Measurements from ENCODE around the gene REEP6.
"Not testable (repeated sequence)": the region's sequence is repeated elsewhere in the genome, so short reads cannot be mapped to it uniquely, and the experiment has no call there.

Gene REEP6

DNA sequence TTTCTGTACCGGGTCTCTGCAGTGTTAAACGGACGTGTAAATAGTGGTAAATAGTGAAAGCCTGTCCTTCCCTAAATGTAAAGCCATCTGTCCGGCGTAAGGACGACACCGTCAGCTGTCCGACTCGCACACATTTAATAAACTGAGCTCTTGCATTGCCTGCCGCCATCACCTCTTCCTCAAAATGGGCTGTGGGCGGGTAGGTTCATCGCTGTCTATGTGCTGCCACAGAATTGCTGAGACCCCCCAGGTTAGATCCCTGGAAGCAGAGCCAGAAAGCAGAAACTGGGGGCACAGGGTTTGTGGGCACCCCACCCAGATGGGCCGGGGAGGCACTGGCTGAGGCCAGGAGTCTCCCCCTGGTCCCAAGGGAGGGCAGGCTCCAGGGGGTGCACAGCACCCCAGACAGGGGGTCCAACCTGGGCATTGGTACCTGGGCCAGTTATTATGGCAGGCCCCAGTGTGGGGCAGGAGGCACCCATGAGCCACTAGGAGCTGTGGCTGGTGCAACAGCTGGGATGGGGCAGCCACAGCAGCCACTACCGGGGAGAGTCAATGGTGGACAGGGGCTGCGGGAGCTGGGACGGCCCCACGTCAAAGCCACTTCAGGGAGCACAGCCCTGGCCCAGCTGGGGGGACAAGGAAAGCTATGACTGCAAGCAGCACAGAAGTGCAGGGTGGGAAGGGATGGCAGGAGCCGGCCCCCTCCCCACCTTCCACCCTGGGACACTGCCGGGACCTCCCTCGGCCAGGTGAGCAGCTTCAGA lies 17.7 kb upstream of the REEP6 start:
- DNase-seq = no peak

GRCh38 chr19:1474011-1474764 lies 16.8 kb upstream of the REEP6 start:
- DNase-seq = no peak

GRCh38 chr19:1474765-1475351 lies 16.1 kb upstream of the REEP6 start:
- DNase-seq = no peak

DNA sequence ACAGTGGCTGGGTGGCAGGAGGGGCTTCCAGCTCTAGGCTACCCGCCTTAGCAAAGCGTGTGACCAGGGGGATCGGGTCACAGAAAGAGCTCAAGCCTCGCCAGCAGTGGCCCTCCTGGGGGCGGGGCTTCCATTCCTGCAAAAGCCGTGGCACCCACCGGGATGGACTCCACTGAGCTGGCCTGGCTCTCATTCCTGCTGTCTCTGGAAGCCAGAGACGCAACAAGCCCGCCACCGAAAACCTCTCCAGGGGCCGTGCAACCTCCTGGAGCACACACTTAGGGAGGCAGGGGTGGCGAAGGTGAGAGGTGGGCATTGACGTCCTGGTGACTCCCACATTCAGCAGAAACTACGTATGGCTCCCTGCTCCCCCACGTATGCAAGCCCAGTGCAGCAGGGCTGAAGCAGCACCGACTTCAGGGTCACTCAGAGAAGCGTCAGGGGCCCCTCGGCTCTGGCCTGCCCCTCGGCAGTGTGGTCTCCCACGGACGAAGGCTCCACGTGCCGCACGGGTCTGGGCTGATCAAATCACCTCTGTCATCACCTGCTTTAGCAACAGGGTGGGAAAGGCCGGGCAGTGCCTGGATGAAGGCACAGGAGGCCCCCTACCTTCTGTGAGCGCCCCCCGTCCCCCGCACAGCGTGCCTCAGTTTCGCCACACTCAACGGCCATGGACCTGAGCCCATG lies 15.1 kb upstream of the REEP6 start:
- no peak for DNase-seq

DNA sequence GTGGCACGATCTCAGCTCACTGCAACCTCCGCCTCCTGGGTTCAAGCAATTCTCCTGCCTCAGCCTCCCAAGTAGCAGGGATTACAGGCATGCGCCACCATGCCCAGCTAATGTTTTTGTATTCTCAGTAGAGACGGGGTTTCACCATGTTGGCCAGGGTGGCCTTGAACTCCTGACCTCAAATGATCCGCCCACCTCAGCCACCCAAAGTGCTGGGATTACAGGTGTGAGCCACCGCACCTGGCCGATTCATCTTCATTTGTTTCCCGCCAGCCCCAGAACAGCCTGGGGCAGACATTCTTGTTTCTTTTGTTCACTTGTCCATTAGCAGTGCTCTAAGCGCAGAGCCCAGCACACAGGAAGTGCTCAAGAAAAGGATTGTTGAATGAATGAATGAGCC lies 13.9 kb upstream of the REEP6 start:
- DNase-seq = not testable (repeated sequence)

DNA sequence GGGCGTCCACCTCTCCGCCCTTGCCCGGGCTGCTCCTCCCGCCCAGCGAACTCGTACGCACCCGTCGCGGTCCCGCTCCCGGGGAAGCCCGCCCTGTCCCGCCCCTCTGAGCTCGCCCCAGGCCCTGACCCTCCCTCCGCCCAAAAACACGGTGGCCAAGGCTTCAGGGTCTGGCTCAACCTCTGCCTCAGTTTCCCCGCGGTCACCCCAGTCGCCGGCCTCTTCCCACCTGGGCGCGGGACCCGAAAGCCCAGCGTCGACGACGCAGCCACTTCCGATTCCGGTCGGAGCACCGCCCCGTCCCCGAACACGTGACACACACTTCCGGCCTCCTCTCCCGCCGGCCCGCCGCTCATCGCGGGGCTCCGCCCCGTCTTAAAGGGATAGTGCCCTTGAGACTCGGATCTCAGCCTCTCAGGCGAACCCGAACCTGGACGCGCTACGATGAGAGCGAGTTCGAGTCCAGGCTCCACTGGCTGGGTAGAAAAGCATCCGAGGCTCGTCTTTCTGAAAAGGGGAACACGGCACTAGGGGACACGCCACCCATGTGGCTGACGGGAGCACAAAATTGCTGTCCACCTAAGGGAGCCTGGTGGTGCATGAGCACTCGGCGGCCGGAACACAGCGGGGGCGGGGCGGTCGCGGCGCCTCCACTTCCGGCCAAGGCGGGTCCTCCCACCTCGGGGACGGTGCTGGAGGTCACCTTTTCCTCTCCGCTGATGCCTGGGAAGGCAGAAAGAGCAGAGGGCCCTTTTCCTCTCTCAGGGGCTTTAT lies 11.9 kb upstream of the REEP6 start, which contains the start of gene C19orf25:
C19orf25 (minus strand) TSS at position 282 of the 774 bp plus-strand sequence. CDS start 312 bp downstream, outside the sequence.
- peak; percentile 93 for DNase-seq

DNA sequence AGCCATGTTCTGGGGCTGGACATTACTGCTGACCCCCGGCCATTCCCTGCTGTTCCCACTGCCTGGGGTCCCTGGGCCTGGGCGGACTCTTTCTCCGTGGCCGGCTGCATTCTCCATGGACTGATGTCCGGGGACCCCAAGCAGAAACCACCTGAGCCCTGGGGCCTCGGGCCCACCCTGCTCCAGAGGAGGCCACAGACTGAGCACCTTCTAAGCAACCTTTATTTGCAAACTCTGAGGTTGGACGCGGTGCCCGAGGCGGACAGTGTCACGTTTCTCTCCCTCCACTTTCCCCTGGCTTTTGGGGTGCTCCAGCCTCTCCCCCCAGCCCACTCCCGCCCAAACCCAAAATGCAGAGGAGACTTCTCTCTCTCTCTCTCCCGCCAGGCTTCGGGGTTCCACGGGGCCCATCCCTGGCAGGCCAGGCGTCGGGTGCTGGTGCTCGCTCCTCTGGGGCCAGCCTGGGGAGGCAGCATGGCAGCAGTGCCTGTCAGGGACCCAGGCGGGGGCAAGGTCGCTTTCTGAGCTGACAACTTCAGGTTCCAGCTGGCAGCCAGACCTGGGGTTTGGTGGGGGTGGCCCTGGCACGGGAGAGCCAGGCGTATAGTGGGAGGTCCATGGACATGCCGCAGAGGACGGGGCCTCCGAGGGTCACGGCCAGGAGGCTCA lies 9.6 kb upstream of the REEP6 start:
- no peak for DNase-seq

DNA sequence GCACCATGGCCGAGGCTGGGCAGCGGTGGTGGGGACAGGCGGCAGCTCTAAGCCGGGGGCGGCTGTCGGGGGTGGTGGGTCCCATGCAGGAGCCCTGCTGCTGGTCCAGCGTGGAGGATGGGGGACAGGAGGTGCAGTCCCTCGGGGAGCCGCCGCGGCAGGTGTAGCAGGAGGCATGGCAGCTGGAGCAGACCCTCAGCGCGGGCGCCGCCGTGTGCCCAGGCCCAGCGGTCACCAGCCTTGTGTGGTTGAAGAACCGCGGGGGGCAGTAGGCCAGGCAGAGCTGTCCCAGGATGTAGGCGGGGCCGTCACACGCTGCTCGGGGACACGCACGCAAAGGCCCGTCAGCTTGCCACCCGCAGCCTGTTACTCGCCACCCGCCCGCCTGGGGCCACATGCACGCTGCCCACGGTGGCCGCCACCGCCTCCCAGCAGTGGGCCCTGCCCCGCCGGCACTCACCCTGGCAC lies 9.1 kb upstream of the REEP6 start:
- DNase-seq = no peak

GRCh38 chr19:1482361-1483130 lies 8.4 kb upstream of the REEP6 start:
- no peak for DNase-seq

DNA sequence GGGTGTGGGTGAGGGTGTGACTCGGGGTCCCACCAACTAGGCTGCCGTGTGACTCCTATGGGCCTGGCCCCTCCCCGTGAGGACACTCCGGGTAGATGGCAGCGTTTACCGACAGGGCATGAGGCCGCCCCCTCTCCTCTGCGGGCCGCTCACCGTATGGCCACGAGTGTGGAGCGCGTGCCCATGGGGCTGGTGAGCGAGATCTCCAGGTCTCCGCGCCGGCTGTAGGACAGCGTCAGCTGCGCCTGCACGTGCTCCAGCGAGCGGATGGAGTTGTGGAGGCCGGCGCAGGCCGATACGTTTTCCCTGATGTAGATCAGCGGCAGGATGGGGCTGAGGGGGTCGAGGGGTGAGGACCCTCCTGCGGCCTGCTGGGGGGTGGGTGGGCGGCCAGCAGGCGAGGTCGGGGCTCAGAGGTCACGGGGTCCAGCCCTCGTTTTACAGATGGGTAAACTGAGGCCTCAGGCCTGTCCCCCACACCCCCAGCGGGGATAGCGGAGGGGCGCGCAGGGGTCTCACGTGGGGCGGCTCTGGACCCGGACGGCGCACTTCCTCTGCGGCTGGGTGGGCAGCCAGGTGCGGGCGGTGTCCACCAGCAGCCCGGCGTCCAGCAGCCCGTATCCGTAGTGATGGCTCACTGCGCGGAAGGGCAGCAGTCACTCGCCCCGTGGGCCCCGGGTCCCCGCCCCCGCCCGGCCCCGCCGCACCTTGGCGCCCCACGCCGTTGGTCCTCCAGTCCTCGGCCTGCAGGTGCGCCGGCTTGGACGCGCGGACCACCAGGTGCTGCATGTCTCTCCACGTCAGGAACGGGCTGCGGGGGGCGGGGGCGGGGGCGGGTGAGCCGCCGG lies 7.6 kb upstream of the REEP6 start:
- DNase-seq = no peak

- no peak for DNase-seq
Measured at GRCh38 chr19:1483979-1484428, 7.0 kb upstream of the REEP6 start.

DNA sequence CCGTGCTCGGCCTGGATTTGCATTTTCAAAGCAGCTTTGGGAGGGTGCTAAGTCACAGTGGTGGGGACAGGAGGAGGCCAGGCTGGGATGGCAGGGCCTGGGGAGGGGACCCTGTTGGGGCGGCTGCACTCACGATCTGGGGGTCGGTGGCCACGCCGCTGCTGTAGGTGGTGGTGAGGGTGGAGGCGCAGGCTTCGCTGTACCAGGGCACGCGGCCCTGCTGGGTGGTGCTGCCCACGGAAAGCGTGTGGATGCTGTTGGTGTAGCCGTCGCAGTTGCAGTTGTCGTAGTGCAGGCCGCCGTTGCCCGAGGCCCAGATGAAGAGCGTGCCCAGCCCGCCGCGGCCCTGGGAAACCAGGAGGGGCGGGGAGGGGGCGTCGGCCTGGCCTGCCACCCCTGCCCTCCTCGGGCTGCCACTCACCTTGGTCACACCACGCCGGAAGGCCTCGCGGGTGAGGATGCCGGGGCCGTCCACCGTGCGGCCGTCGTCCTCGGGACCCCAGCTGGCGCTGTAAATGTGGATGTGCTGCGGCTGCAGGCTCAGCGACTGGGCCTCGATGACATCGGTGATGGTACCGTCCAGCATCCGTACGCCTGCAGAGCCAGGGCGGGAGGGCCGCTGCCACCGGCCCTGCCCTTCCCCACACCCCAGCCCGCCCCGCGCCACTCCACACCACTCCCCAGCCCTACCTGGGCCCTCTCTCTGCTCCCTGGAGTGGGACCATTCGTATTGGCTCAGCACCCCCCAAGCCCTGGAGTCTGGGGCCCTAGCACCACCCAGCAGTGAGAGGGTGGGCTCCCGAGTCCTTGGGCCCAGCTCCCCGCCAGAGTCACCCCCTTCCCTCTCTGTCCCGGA lies 4.0 kb upstream of the REEP6 start:
- DNase-seq = no peak

GRCh38 chr19:1487576-1488281 lies 3.3 kb upstream of the REEP6 start:
- DNase-seq = no peak

GRCh38 chr19:1488282-1488601 lies 2.7 kb upstream of the REEP6 start:
- DNase-seq = no peak

- DNase-seq = no peak
Measured at GRCh38 chr19:1489463-1490310, 1.3 kb upstream of the REEP6 start.

GRCh38 chr19:1490311-1491113 lies 469 bp upstream of the REEP6 start, which contains the start of gene PCSK4:
TSS of gene PCSK4 (minus strand) at chr19:1490350. CDS start at chr19:1490346, 4 bp downstream.
- DNase-seq = peak; percentile 97

GRCh38 chr19:1491849-1492170 lies 829 bp downstream of the REEP6 start:
- no peak for DNase-seq
